Fibroblast of the aortic adventitia (primary cell): ENCODE results near the gene EPHB1. TPM values are rescaled to one million over a fixed set of nuclear protein-coding genes. Genes with fewer than 3 reads are reported as not detected.

Source experiments
- DNase-seq: peaks from one replicate; pipeline ENCODE4 v3.0.0-alpha.2; 2010; ENCODE audit warnings: low read depth
- H3K4me3 ChIP-seq: 2 replicates; pipeline ENCODE4 v1.5.1; 2011; ENCODE audit warnings: low read depth, mild to moderate bottlenecking, control low read depth, low read length, moderate library complexity
- total RNA-seq: library from RNA; depleted of rRNA; stranded (reverse); fragments of >200 nt; gene quantifications from 2 replicates; pipeline ENCODE4 v1.2.3, GENCODE V29; 2012; ENCODE audit warnings: low replicate concordance
- TF ChIP-seq, protein P1 (sequence below): IDR thresholded peaks from 2 replicates; pipeline ENCODE4 v1.5.1; 2011; ENCODE audit warnings: mild to moderate bottlenecking, low read length, control low read depth, inconsistent platforms; ENCODE audit not compliant: insufficient read depth

EPHB1 gene
- total RNA-seq, 1 donor: 1.2 TPM

DNA sequence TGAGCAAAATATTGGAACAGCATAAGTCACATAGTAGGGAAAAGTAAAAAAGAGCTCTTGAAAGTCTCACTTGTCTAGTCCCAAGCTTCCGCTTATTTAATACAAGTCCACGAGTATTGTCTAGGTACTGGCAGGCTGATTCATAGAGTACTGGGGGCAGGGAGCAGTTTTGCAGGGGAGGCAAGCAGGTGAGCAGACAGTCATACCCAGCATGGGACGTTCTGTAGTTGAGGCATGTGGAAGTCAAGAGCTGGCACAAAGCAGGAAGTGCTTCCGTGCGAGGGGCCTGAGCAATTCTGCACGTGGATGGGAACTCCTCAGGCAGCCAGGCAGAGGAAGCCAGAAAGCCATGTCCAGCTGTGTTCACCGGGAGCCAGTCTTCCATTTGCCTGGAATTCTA is 287.6 kb downstream of the EPHB1 start:
- no peak overlapping the region for H3K4me3 ChIP-seq
- TF ChIP-seq, protein P1, sequence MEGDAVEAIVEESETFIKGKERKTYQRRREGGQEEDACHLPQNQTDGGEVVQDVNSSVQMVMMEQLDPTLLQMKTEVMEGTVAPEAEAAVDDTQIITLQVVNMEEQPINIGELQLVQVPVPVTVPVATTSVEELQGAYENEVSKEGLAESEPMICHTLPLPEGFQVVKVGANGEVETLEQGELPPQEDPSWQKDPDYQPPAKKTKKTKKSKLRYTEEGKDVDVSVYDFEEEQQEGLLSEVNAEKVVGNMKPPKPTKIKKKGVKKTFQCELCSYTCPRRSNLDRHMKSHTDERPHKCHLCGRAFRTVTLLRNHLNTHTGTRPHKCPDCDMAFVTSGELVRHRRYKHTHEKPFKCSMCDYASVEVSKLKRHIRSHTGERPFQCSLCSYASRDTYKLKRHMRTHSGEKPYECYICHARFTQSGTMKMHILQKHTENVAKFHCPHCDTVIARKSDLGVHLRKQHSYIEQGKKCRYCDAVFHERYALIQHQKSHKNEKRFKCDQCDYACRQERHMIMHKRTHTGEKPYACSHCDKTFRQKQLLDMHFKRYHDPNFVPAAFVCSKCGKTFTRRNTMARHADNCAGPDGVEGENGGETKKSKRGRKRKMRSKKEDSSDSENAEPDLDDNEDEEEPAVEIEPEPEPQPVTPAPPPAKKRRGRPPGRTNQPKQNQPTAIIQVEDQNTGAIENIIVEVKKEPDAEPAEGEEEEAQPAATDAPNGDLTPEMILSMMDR: no peak
- no peak for DNase-seq

DNA sequence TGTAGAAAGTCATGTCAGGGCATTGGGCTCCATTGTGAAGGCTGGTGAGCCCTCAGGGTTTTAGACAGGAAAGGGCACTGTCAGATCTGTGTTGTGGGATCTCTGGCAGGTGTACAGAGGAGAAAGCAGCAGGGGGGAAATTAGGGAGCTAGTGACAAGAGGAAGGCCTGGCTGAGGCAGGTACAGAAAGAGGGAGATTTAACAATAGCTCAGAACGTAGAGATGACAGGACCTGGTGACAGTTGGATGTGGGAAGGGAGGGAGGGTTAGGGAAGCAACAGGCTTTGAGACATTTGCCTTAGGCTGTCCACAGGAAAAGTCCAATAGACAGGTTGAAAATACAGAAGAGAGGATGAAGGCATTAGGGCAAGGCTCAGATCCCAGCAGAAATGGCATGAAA is 288.1 kb downstream of the EPHB1 start:
- no peak for DNase-seq
- no peak overlapping the region for H3K4me3 ChIP-seq
- TF ChIP-seq, protein P1: no peak

DNA sequence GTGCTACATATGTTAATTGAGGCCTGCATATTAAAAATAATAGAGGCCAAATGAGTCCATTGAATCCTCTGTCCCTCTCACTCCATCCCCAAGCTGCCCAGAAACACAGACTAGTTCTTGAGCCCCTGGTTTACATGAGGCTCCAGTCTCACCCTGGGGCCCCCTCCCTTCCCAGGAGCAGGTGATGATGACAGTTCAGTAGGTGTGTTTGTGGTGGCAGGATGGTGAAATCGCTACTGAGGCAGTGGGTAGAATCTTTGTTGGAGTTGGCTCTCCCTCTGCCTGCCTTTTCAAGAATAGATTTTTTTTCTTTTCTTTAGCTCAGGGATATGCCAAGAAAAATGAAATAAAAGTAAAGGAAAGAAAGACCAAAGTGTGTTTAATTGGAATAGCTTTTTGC is 288.7 kb downstream of the EPHB1 start:
- no peak for DNase-seq
- TF ChIP-seq, protein P1: no peak
- H3K4me3 ChIP-seq: no peak overlapping the region

DNA sequence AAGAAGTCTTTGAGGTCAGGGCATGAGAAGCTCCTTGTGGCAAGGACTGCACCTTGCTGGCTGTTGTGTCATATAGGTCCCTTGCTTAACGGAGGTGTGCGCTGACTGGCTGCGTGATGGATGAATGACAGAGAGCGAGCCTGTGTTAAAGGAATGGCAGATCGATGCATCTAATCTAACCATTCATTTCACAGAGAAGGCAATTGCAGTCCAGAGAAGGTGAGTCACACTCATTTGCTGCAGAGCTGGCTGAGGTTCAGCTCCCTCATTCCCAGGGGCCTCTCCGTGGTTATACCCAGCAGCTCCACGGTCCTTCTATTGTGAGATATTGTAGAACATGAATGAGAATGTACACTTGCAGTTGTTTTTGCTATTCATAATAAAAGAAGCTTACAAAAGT is 289.3 kb downstream of the EPHB1 start:
- DNase-seq: peak; percentile 43
- H3K4me3 ChIP-seq: no peak overlapping the region
- TF ChIP-seq, protein P1: no peak

DNA sequence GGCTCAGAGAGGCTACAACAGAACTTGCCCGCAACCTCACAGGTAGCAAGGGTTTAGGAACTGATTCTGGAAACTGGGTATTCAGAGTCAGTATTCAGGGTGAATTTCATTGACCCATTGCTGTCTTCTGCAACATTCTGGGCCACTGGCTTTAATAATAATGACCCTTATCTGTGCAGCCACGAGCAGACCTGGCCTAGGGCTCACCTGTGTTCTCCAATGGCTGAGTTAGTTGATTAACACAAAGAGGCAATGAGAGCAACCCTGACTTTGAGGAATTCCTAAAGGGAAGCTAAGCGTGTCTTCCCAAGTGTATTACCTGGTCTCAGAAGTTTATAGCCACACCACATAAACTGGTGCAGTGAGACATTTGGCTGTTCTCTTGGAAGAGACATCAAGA is 289.9 kb downstream of the EPHB1 start:
- TF ChIP-seq, protein P1: no peak
- no peak overlapping the region for H3K4me3 ChIP-seq
- no peak for DNase-seq

DNA sequence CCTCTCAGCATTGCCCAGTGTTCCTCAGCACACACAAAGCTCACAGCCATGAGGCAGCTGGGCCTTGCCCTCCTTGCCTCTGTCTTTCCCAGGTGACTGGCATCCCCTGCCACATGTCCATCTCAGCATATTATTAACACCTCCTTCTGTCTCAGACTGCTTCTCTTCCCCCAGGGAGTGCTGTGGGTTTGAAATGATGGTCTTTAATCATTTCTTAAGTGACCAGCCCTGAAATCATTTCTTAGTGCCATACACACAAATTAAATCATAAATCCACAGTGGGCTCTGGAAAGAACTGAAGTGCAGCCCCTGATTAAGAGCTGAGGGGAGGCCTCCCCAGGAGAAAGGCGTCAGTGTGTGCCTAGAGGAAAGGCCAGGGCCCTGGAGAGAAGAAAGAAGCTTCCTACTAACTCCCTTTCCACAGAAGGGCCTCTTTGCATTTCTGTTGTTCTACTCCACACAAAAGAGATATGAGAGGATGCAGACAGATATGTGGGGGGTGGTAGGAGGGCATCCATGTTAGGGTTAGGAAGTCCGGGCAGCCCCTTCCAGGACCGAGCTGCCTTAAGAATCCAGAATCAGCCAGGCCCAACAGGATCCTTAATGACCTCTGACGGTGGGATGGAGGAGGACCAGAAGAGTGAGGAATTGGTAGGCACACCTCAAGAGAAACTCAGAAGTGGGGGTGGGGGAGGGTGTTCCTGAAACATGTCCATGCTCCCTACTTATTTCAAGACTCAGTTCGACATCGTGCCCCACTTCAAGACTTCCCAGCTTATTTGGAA is 290.8 kb downstream of the EPHB1 start:
- no peak for DNase-seq
- TF ChIP-seq, protein P1: no peak
- no peak overlapping the region for H3K4me3 ChIP-seq

DNA sequence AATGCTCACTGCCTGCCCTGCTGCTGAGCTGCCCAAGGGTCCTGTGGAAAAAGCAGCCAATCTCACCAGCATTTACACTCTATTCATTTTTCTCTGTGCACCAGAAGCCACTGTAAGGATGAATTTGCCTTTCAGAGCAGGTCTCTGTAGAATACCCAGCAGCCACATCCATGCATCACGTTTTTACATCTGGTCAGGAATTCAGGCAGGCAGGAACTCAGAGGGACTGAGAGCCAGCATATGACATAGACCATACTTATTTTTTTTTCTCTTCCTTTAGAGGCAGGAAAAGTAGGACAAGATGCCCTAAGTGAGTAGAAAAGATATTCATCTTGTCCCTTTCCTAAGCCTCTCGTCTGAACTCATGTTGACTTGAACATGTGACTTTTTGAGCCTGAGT is 292.7 kb downstream of the EPHB1 start:
- TF ChIP-seq, protein P1: no peak
- no peak overlapping the region for H3K4me3 ChIP-seq

More for the DNA sequence above, 292.7 kb downstream of the EPHB1 start:
- DNase-seq: no peak
